Activated CD4-positive, alpha-beta memory T cell treated with anti-CD3 and anti-CD28 coated beads for 36 hours (primary cell): ENCODE measurements around the gene RHOBTB3. TPM values are rescaled to one million over a fixed set of nuclear protein-coding genes. Genes with fewer than 3 reads are reported as not detected.

ENCODE experiments used
- CTCF ChIA-PET: fragments of 350-600 bp; sonication (Branson Sonifier 250); formaldehyde crosslinking; loops from one replicate; lab custom pipeline; 2021; ENCODE audit warnings: antibody characterized with exemption, inconsistent platforms; lab: Charles Lee
- POLR2A ChIA-PET: fragments of 350-600 bp; sonication (Branson Sonifier 250); formaldehyde crosslinking; loops from one replicate; lab custom pipeline; 2021; ENCODE audit warnings: antibody characterized with exemption; lab: Charles Lee
- DNase-seq: peaks from one replicate; pipeline ENCODE4 v3.0.0-alpha.2; 2020
- H3K27ac Mint-ChIP-seq: one replicate; pipeline ENCODE4 v1.8.0; 2021; ENCODE audit warnings: mixed read lengths
- H3K27me3 Mint-ChIP-seq: one replicate; pipeline ENCODE4 v1.8.0; 2021; ENCODE audit warnings: mixed read lengths
- H3K36me3 Mint-ChIP-seq: one replicate; pipeline ENCODE4 v1.8.0; 2021; ENCODE audit warnings: mixed read lengths
- H3K4me1 Mint-ChIP-seq: one replicate; pipeline ENCODE4 v1.8.0; 2021; ENCODE audit warnings: low read depth, mixed read lengths
- H3K4me3 Mint-ChIP-seq: one replicate; pipeline ENCODE4 v1.8.0; 2021; ENCODE audit warnings: mild to moderate bottlenecking, mixed read lengths
- H3K9me3 Mint-ChIP-seq: one replicate; pipeline ENCODE4 v1.8.0; 2021; ENCODE audit warnings: mixed read lengths
- intact Hi-C: fragments of 100-400 bp; cut with micrococcal nuclease; formaldehyde crosslinking; loops from one replicate; pipeline ENCODE4 v1.15.1; 2023
- total RNA-seq, 2 experiments: library from RNA; stranded (reverse); gene quantifications; one replicate each; pipeline ENCODE4 v1.2.3, GENCODE V29; 2021

The RHOBTB3 gene
- total RNA-seq, 2 experiments from 2014 or later, result 0.75 to 0.97 TPM

DNA sequence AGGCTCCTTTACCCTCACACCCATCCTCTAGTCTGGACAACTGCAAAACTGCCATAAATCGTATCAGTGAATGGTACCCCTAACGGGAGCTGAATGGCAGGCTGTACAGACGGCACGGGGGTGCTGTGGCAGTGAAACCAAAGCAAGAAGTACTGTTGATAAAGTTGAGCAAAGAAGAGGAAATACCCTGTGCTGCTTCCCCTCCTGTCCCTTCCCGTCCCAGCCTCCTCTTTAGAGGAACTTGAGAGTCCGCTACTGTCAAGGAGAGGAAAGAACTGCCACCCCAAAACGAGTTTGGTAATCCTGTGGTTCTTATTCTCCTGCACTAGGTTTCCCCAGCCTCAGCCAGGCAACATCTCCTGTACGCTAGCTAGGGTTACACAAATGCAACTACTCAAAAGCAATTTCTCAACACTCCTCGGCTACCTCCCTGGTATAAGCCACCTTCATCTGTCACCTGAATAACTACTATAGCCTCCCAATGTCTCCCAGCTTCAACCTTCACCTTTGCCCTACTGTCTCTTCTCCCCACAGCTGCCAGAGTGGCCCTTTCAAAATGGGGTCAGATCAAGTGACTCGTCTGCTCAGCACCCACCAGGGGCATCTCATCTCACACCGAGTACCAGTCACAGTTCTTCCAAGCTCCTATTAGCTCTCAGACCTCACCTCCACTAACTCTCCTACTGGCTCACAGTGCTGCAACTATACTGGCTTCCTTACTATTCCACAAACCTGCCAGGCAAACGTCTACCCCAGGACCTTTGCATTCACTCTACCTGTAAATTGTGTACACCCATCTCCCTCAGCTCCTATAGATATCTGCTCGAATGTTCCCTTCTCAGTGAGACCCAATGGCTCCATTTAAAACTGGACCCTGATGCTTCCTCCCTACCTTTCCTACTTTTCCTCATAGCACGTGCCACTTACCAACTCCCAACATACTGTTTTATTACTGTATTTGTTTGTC is 87.3 kb downstream of the RHOBTB3 start:
- Mint-ChIP-seq H3K9me3 (no peaks in the 10 kb centered on the region), H3K4me1 (peaks cover 69% of the 10 kb centered on the region), H3K4me3 (peak overlapping the region; percentile 70), H3K27ac (peak overlapping the region; percentile 82), H3K36me3 (peaks cover 9% of the 10 kb centered on the region), H3K27me3 (no peaks in the 10 kb centered on the region)
- CTCF ChIA-PET, result interaction anchor here (0.6 to 8.4 kb wide), 12 partner anchors 9 to 518 kb away, joined by 3 to 63 read pairs (median 4); partner anchors contain the start of gene RFESD
- peak; percentile 59 for DNase-seq
- intact Hi-C loops, result no loop called here
- POLR2A ChIA-PET, result interaction anchor here (1.2 to 6.7 kb wide), 4 partner anchors 10 to 18 kb away, joined by 3 to 45 read pairs (median 6); no protein-coding TSS in a partner anchor

- Mint-ChIP-seq H3K27me3 (no peaks in the 10 kb centered on the region), H3K4me3 (peak overlapping the region; percentile 94), H3K4me1 (peaks cover 72% of the 10 kb centered on the region), H3K27ac (peak overlapping the region; percentile 90), H3K9me3 (no peaks in the 10 kb centered on the region), H3K36me3 (no peaks in the 10 kb centered on the region)
- ChIA-PET CTCF (interaction anchor here (1.2 to 8.4 kb wide), 7 partner anchors 10 to 177 kb away, joined by 4 to 63 read pairs (median 5); no protein-coding TSS in a partner anchor), POLR2A (interaction anchor here (2.3 to 6.7 kb wide), 3 partner anchors 13 to 18 kb away, joined by 6 to 45 read pairs (median 7); no protein-coding TSS in a partner anchor)
- no peak for DNase-seq
- intact Hi-C loops, result loop anchor here (1.0 to 5.0 kb wide), 3 partner anchors 12 to 269 kb away; partner anchors contain the start of gene SKIC3
These were observed 90.2 kb downstream of the RHOBTB3 start for GRCh38 chr5:95821110-95822021.

DNA sequence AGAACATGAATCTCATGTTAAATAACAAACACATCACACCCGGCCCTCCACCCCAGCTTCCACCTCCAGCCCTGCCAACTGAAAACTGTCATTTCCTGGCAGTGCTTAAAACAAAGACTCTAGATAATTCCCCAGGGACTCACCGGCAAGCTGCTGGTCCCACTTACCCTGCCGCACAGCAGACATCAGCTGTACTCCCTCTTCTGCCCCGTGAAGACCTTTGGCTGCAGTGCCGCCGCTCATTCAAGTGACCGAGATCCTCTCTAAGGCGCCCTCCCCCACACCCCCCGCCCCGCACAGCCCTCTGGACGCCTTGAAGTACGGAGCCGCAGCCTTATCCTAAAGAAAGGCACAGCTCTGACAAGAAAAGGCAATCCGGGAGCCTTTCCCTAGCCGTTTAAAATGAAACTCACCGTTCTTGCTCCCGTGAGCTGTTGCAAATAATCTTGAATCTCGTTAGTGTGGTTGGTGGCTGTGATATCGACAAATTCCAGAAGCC is 91.0 kb downstream of the RHOBTB3 start:
- ChIA-PET POLR2A (interaction anchor here (0.9 to 6.7 kb wide), 6 partner anchors 10 to 48 kb away, joined by 4 to 45 read pairs (median 6); no protein-coding TSS in a partner anchor), CTCF (interaction anchor here (1.2 to 8.4 kb wide), 7 partner anchors 9 to 177 kb away, joined by 4 to 63 read pairs (median 5); no protein-coding TSS in a partner anchor)
- Mint-ChIP-seq H3K4me3 (peak overlapping the region; percentile 94), H3K27ac (peak overlapping the region; percentile 90), H3K36me3 (no peaks in the 10 kb centered on the region), H3K4me1 (peaks cover 65% of the 10 kb centered on the region), H3K9me3 (no peaks in the 10 kb centered on the region), H3K27me3 (no peaks in the 10 kb centered on the region)
- intact Hi-C loops, result loop anchor here (1.0 to 5.0 kb wide), 3 partner anchors 13 to 270 kb away; partner anchors contain the start of gene SKIC3
- peak; percentile 46 for DNase-seq

DNA sequence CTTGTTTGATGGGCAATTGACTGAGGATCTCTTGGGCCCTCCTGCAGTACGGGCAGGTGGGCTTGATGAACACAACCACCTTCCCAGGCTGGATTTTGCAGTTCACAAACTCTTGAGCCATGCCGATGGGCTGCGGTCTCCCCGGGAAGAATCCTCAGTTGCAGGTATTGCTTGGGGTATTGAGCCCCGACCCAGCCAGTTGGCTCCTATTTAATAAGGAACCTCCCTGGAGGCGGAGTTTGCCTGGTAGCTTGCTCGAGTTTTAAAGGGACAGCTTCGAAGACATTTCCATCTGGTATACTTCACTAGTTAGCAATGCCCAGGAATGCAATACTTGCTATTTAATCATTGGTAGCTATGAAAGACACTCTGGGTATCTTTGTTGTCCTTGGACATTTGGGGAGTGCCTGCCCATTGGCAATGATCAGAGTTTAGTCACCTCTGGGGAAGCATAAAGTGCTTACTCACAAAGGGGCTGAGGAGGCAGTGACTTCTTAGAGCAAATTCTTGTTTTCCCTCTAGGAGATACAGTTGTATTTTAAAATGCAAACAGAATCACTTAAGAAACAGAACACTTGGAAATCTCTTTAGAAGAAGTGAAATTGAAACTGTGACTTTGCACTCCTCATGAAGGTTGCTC is 91.5 kb downstream of the RHOBTB3 start, which contains the start of gene GLRX:
Gene GLRX (minus strand): TSS at position 185 of the 640 bp plus-strand sequence. CDS start 64 bp downstream, at position 121.
- ChIA-PET POLR2A (interaction anchor here (0.9 to 6.7 kb wide), 7 partner anchors 10 to 176 kb away, joined by 4 to 45 read pairs (median 6); partner anchors contain the start of gene RFESD), CTCF (interaction anchor here (1.2 to 8.4 kb wide), 7 partner anchors 9 to 178 kb away, joined by 5 to 63 read pairs (median 7); no protein-coding TSS in a partner anchor)
- peak; percentile 61 for DNase-seq
- intact Hi-C loops, result loop anchor here (1.0 to 5.0 kb wide), 6 partner anchors 13 to 879 kb away; partner anchors contain the start of gene SKIC3
- Mint-ChIP-seq H3K27ac (peak within 1 kb of the TSS; percentile 90), H3K27me3 (no peaks in the 10 kb centered on the region), H3K4me3 (peak within 1 kb of the TSS; percentile 94), H3K36me3 (no peaks in the 10 kb centered on the region), H3K4me1 (peaks cover 65% of the 10 kb centered on the region), H3K9me3 (no peaks in the 10 kb centered on the region)

- DNase-seq, result no peak
- no peaks in the 10 kb centered on the region for H3K27me3 Mint-ChIP-seq
- ChIA-PET CTCF (interaction anchor here (0.6 to 8.4 kb wide), 12 partner anchors 11 to 46 kb away, joined by 3 to 63 read pairs (median 6); no protein-coding TSS in a partner anchor), POLR2A (interaction anchor here (0.8 to 6.7 kb wide), 8 partner anchors 11 to 176 kb away, joined by 3 to 45 read pairs (median 5); partner anchors contain the start of gene RFESD)
- H3K36me3 Mint-ChIP-seq, result no peaks in the 10 kb centered on the region
- peak overlapping the region; percentile 94 for H3K4me3 Mint-ChIP-seq
- peaks cover 63% of the 10 kb centered on the region for H3K4me1 Mint-ChIP-seq
- intact Hi-C loops, result loop anchor here (1.0 to 5.0 kb wide), 4 partner anchors 20 to 878 kb away; partner anchors contain the start of gene SKIC3
- H3K27ac Mint-ChIP-seq, result peak overlapping the region; percentile 90
- H3K9me3 Mint-ChIP-seq, result no peaks in the 10 kb centered on the region
These were observed 92.1 kb downstream of the RHOBTB3 start for GRCh38 chr5:95823218-95823737.

GRCh38 chr5:95823738-95824609 is 92.8 kb downstream of the RHOBTB3 start:
- POLR2A ChIA-PET, result interaction anchor here (0.8 to 6.7 kb wide), 7 partner anchors 10 to 177 kb away, joined by 3 to 45 read pairs (median 6); partner anchors contain the start of gene RFESD
- DNase-seq, result peak; percentile 77
- Mint-ChIP-seq H3K27ac (peak overlapping the region; percentile 90), H3K9me3 (no peaks in the 10 kb centered on the region), H3K4me3 (peak overlapping the region; percentile 94), H3K36me3 (no peaks in the 10 kb centered on the region), H3K27me3 (no peaks in the 10 kb centered on the region), H3K4me1 (peaks cover 56% of the 10 kb centered on the region)
- CTCF ChIA-PET, result interaction anchor here (0.6 to 8.4 kb wide), 13 partner anchors 11 to 46 kb away, joined by 3 to 63 read pairs (median 5); no protein-coding TSS in a partner anchor
- intact Hi-C loops, result loop anchor here (1.0 to 5.0 kb wide), 7 partner anchors 10 to 877 kb away; partner anchors contain the start of genes RFESD and SKIC3

GRCh38 chr5:95824747-95825146 is 93.6 kb downstream of the RHOBTB3 start:
- Mint-ChIP-seq H3K9me3 (no peaks in the 10 kb centered on the region), H3K4me1 (peaks cover 49% of the 10 kb centered on the region), H3K4me3 (no peak overlapping the region), H3K36me3 (no peaks in the 10 kb centered on the region), H3K27me3 (no peaks in the 10 kb centered on the region), H3K27ac (peak overlapping the region; percentile 90)
- no peak for DNase-seq
- ChIA-PET POLR2A (interaction anchor here (3.3 to 6.7 kb wide), 2 partner anchors 10 to 16 kb away, joined by 22 to 45 read pairs; no protein-coding TSS in a partner anchor), CTCF (interaction anchor here (1.0 to 8.4 kb wide), 8 partner anchors 10 to 43 kb away, joined by 3 to 63 read pairs (median 6); no protein-coding TSS in a partner anchor)
- intact Hi-C loops, result loop anchor here (1.0 to 5.0 kb wide), 4 partner anchors 10 to 272 kb away; partner anchors contain the start of genes RFESD and SKIC3

DNA sequence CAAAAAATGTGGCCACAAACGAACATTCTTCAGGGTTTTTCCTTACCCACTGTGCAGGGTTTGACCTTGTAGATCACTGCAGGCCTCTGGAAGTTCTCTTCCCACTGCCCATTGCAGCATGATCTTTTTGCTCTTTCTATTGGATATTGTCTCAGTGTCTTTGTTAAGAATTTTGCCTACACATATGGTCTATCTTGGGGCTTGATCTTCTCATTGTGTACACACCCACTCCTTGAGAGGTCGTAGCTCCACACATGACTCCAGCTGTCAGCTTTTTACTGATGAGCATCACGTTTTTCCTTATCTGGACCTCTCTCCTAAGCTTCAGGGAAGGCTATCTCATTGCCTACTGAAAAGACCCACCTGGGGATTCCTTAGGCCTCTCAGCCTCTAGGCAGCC is 94.4 kb downstream of the RHOBTB3 start:
- Mint-ChIP-seq H3K27ac (peak overlapping the region; percentile 0), H3K36me3 (no peaks in the 10 kb centered on the region), H3K27me3 (no peaks in the 10 kb centered on the region), H3K4me1 (peaks cover 46% of the 10 kb centered on the region), H3K9me3 (no peaks in the 10 kb centered on the region), H3K4me3 (no peak overlapping the region)
- POLR2A ChIA-PET, result interaction anchor here (3.3 kb wide), 1 partner anchor 9 kb away, joined by 22 read pairs; no protein-coding TSS in a partner anchor
- DNase-seq, result no peak
- CTCF ChIA-PET, result interaction anchor here (8.4 kb wide), 1 partner anchor 44 kb away, joined by 63 read pairs; no protein-coding TSS in a partner anchor
- intact Hi-C loops, result no loop called here
